Esophagus muscularis mucosa (tissue), 4 donors: ENCODE results near the gene RUNDC1. TPM values are rescaled to one million over a fixed set of nuclear protein-coding genes. Genes with fewer than 3 reads are reported as not detected.

ENCODE experiments used
- DNase-seq: peaks from one replicate; pipeline ENCODE4 v3.0.0-alpha.2; 2017; ENCODE audit errors: extremely low spot score
- H3K27ac ChIP-seq, 4 donors: fragments of 200-600 bp; sonication (generic); replicated peaks in 1 of 4; 1 replicate in 3 of 4; 2 replicates in 1 of 4; pipeline ENCODE4 v1.5.1; 2016 to 2019; ENCODE audit warnings: mild to moderate bottlenecking in 1 of 4
- H3K27me3 ChIP-seq, 4 donors: fragments of 200-600 bp; sonication (generic); one replicate each; pipeline versions ENCODE4 v1.5.1 to v1.6.0; 2016 to 2019
- H3K36me3 ChIP-seq, 4 donors: fragments of 200-600 bp; sonication (generic); one replicate each; pipeline ENCODE4 v1.5.1; 2016 to 2019
- H3K4me1 ChIP-seq, 4 donors: fragments of 200-600 bp; sonication (generic); one replicate each; pipeline ENCODE4 v1.5.1; 2016 to 2019
- H3K4me3 ChIP-seq, 4 donors: fragments of 200-600 bp; sonication (generic); 1 replicate in 2 of 4; 2 replicates in 2 of 4; pipeline ENCODE4 v1.5.1; 2016 to 2019; ENCODE audit warnings: mild to moderate bottlenecking in 4 of 4, moderate library complexity in 1 of 4
- H3K9me3 ChIP-seq, 4 donors: fragments of 200-600 bp; sonication (generic); 1 replicate in 3 of 4; 2 replicates in 1 of 4; pipeline ENCODE4 v1.5.1; 2016 to 2019
- EP300 ChIP-seq: sonication (generic); formaldehyde crosslinking; IDR thresholded peaks from one replicate; pipeline ENCODE4 v1.6.1; 2017; ENCODE audit warnings: antibody characterized with exemption
- POLR2A ChIP-seq: fragments of 450-650 bp; IDR thresholded peaks from one replicate; pipeline ENCODE4 v1.6.1; 2017; ENCODE audit warnings: antibody characterized with exemption, moderate library complexity, mild to moderate bottlenecking, low read depth
- POLR2AphosphoS5 ChIP-seq, 2 donors: sonication (generic); formaldehyde crosslinking; IDR thresholded peaks; one replicate each; pipeline ENCODE4 v1.6.1; 2017; ENCODE audit warnings: antibody characterized with exemption in 2 of 2
- WGBS: methylation state at CpG from one replicate; pipeline ENCODE4 v1.1.5; 2018; 5-methylcytosine and 5-hydroxymethylcytosine counted together
- intact Hi-C: fragments of 100-400 bp; cut with DNase I; formaldehyde crosslinking; loops from one replicate; pipeline ENCODE4 v1.15.1; 2023
- total RNA-seq, 4 donors: library from RNA; depleted of rRNA; stranded (reverse); fragments of >200 nt; gene quantifications; one replicate each; pipeline versions ENCODE4 v1.1.0 to v1.2.1, GENCODE V29; 2016
- TF ChIP-seq, protein P1 (sequence below), 3 experiments: fragments of 200-600 bp in 2 of 3; fragments of 450-650 bp in 1 of 3; sonication (generic) in 2 of 3; IDR thresholded peaks; one replicate each; pipeline ENCODE4 v1.5.1; 2017 to 2019; ENCODE audit warnings: antibody characterized with exemption in 3 of 3, mild to moderate bottlenecking in 2 of 3, moderate library complexity in 1 of 3

The RUNDC1 gene
- total RNA-seq, 4 donors from 2014 or later: 13.3 to 19.1 (median 16.5) TPM

DNA sequence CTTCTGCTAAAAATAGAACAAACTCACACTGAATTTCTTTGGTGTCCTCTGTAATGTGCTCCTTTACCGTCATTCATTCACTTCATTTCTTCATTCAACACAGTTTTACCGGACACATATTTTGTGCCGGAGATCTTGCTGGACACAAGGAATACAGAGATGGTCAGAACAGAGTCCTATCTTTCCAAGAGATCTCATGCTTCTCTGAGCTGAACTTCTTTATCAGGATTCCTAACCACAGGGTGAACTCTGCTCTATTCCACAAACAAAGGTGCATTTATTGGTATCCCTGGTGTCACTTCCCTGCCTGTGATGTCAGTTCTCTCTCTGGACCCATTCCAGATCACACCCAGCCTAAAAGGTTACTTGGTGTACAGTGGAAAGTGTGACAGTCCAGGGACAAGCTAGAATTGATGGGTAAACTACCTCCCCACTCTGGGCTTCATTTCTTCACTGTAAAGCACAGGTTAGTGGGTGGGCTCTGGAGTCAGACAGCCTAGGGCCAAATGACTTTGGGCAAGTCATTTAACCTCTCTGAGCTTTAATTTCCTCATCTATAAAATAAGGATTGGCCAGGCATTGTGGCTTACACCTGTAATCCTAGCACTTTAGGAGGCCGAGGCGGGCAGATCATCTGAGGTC lies 30.4 kb downstream of the RUNDC1 start:
- no peak for DNase-seq
- intact Hi-C loops: no loop called here
- H3K4me3 ChIP-seq: no peak overlapping the region
- no peaks in the 10 kb centered on the region for H3K27me3 ChIP-seq
- 84% methylated on average over 5 of the region's 5 CpGs for WGBS
- H3K9me3 ChIP-seq: no peaks in the 10 kb centered on the region
- H3K4me1 ChIP-seq: peaks cover 68 to 94% (median 81%) of the 10 kb centered on the region in 4 donors
- peaks cover 3 to 42% (median 33%) of the 10 kb centered on the region in 4 donors for H3K36me3 ChIP-seq
- no peak for TF ChIP-seq POLR2A
- TF ChIP-seq POLR2AphosphoS5 (IDR thresholded peaks at IDR 0.05): peak in 1 of 2 donors; percentile 8
- H3K27ac ChIP-seq: peak overlapping the region in 3 of 4 donors; percentile 0 to 61 (median 54)

DNA sequence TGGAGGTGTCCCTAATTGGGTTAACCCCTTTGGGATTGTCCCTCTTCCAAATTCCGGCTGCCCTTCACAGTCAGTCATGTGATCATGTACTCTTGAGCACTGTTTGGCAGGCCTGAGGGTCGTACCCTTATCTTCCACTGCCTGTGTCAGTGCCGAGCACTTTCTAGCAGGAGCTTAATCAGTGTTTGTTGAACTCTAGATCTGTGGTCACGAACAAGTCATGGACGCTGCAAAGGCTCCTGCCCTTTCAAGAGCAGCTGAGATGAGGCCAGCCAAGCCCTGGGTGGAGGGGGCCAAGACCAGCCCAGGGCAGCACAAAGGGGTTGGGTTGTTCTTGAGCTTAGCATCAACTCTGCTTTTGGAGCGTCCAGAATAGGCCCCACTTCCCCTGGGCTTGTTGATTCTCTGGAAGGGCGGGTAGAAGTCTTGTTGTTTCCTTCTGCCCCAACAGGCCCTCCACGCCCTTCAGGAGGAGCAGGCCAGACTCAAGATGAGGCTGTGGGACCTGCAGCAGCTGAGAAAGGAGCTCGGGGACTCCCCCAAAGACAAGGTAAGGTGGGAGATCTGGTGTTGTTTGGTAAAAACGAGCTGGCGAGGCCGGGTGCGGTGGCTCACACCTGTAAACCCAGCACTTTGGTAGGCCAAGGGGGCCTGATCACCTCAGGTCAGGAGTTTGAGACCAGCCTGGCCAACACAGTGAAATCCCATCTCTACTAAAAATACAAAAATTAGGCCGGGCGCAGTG lies 31.5 kb downstream of the RUNDC1 start:
- intact Hi-C loops: no loop called here
- WGBS: 84% methylated on average over 15 of the region's 15 CpGs
- peak overlapping the region in 2 of 4 donors; percentile 3 to 5 for H3K4me3 ChIP-seq
- peaks cover 12 to 53% (median 45%) of the 10 kb centered on the region in 4 donors for H3K36me3 ChIP-seq
- no peaks in the 10 kb centered on the region for H3K27me3 ChIP-seq
- no peaks in the 10 kb centered on the region for H3K9me3 ChIP-seq
- TF ChIP-seq POLR2AphosphoS5 (IDR thresholded peaks at IDR 0.05): no peak
- no peak for TF ChIP-seq EP300
- no peak for TF ChIP-seq POLR2A
- TF ChIP-seq, protein P1, sequence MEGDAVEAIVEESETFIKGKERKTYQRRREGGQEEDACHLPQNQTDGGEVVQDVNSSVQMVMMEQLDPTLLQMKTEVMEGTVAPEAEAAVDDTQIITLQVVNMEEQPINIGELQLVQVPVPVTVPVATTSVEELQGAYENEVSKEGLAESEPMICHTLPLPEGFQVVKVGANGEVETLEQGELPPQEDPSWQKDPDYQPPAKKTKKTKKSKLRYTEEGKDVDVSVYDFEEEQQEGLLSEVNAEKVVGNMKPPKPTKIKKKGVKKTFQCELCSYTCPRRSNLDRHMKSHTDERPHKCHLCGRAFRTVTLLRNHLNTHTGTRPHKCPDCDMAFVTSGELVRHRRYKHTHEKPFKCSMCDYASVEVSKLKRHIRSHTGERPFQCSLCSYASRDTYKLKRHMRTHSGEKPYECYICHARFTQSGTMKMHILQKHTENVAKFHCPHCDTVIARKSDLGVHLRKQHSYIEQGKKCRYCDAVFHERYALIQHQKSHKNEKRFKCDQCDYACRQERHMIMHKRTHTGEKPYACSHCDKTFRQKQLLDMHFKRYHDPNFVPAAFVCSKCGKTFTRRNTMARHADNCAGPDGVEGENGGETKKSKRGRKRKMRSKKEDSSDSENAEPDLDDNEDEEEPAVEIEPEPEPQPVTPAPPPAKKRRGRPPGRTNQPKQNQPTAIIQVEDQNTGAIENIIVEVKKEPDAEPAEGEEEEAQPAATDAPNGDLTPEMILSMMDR (IDR thresholded peaks at IDR 0.05): no peak
- peaks cover 72 to 96% (median 85%) of the 10 kb centered on the region in 4 donors for H3K4me1 ChIP-seq
- no peak for DNase-seq
- peak overlapping the region; percentile 0 to 61 (median 50) for H3K27ac ChIP-seq

DNA sequence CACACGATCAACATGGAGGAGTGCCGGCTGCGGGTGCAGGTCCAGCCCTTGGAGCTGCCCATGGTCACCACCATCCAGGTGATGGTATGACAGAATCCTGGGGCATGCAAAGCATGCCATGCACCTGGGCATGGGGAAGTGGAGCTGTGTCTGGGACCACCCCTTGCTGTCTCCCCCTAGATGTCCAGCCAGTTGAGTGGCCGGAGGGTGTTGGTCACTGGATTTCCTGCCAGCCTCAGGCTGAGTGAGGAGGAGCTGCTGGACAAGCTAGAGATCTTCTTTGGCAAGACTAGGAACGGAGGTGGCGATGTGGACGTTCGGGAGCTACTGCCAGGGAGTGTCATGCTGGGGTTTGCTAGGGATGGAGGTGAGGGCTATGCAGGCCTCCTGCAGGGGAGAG lies 32.9 kb downstream of the RUNDC1 start:
- Histone ChIP-seq H3K27me3 (no peaks in the 10 kb centered on the region), H3K4me3 (no peak overlapping the region), H3K4me1 (peaks cover 70 to 86% (median 79%) of the 10 kb centered on the region in 4 donors), H3K36me3 (peaks cover 12 to 66% (median 57%) of the 10 kb centered on the region in 4 donors), H3K27ac (peak overlapping the region in 3 of 4 donors; percentile 58 to 75 (median 63)), H3K9me3 (no peaks in the 10 kb centered on the region)
- WGBS: 77% methylated on average over 8 of the region's 8 CpGs
- TF ChIP-seq POLR2AphosphoS5 (IDR thresholded peaks at IDR 0.05) (no peak), POLR2A (no peak)
- TF ChIP-seq, protein P1 (IDR thresholded peaks at IDR 0.05): no peak
- intact Hi-C loops: no loop called here
- no peak for DNase-seq

DNA sequence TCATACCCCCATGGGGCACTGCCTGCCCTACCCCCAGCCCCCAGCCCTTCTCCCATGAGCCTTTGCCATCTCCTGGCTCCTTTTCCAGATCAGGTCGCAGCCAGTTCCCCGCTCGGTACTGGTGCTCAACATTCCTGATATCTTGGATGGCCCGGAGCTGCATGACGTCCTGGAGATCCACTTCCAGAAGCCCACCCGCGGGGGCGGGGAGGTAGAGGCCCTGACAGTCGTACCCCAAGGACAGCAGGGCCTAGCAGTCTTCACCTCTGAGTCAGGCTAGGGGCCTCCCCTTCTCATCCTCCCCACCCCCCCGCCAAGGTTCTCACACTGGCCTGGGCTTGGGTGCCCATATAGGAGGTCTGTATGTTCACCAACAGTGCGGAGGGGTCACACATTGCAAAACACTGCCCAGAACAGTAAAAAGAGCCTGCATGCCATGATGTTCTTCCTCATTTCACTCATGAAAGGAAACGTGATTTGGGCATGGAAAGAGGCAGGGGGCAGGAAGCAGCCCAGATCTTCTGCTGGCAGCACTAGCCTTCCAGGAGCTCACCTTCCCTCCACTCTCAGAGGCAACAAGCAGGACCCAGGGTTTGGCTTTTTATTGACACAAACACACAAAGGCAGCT lies 33.8 kb downstream of the RUNDC1 start:
- Histone ChIP-seq H3K27ac (peak overlapping the region; percentile 58 to 75 (median 66)), H3K9me3 (no peaks in the 10 kb centered on the region)

DNA sequence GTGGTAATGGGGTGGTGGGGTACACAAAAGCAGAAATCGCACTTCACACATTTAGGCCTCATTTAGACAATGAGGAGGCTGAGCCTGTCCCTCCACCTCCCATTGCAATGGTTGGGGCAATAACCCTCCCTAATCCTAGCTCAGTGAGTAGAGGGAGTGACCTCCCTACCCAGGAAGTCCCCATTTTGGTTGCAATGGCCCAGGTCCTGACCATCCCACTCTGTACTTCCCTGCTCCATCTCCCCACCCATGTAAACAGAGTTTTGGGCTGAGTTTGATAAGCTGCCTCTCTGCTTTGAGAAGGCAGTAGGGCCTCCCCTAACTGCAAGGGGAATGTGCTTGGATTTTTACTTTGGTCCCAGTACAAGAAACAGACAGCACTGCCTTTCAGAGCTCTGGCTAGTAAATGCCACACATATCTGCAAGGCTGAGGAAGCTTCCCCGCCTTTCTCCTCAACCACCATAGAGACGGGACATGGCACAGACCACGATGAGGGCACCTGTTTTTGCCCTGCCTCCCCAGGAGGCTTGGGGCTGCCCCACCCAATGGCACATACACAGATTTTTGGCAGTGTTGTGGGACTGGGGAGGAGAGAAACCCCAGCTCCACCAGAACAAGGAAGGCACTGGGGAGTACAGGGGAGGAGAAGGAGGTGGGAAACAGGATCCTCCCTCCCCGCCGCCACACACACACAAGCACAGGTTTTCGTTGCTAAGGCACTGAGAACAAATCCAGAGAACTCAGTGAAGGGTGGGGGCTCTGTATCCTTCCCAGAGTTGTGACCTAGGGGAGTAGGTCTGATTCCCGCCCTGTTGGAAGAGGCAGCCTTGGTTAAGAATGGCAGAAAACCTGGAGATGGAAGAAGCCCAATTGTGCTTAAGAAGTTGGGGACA lies 34.5 kb downstream of the RUNDC1 start:
- no peak for DNase-seq
- Histone ChIP-seq H3K4me3 (no peak overlapping the region), H3K27me3 (no peaks in the 10 kb centered on the region), H3K36me3 (peaks cover 12 to 69% (median 60%) of the 10 kb centered on the region in 4 donors), H3K4me1 (peaks cover 78 to 90% (median 84%) of the 10 kb centered on the region in 4 donors), H3K9me3 (no peaks in the 10 kb centered on the region), H3K27ac (peak overlapping the region; percentile 58 to 75 (median 66))
- intact Hi-C loops: no loop called here
- TF ChIP-seq POLR2A: no peak
- TF ChIP-seq POLR2AphosphoS5 (IDR thresholded peaks at IDR 0.05): no peak
- no peak for TF ChIP-seq EP300
- TF ChIP-seq, protein P1 (IDR thresholded peaks at IDR 0.05): no peak
- WGBS: 75% methylated on average over 8 of the region's 8 CpGs

More for the DNA sequence above, 33.8 kb downstream of the RUNDC1 start:
- Histone ChIP-seq H3K27me3 (no peaks in the 10 kb centered on the region), H3K4me3 (no peak overlapping the region), H3K36me3 (peaks cover 12 to 69% (median 60%) of the 10 kb centered on the region in 4 donors), H3K4me1 (peaks cover 77 to 89% (median 82%) of the 10 kb centered on the region in 4 donors)
- whole genome bisulfite sequencing: 79% methylated on average over 9 of the region's 12 CpGs
- no peak for TF ChIP-seq EP300
- no peak for TF ChIP-seq POLR2A
- intact Hi-C loops: no loop called here
- no peak for DNase-seq
